K562 (cell line): ENCODE data around the gene ADAR. TPM values are rescaled to one million over a fixed set of nuclear protein-coding genes. Genes with fewer than 3 reads are reported as not detected.
A peak's percentile ranks its signal among the peaks of the same experiment; 100 is the strongest.

Experiments used
- CHD2 ChIP-seq: IDR thresholded peaks from 2 replicates; pipeline ENCODE4 v1.6.1; 2011; ENCODE audit warnings: low read depth, low read length
- COPS2 ChIP-seq: fragments of 450-650 bp; conservative IDR thresholded peaks from 2 replicates; pipeline ENCODE4 v1.6.1; 2016; ENCODE audit warnings: mild to moderate bottlenecking, moderate library complexity
- ELF2 ChIP-seq: fragments of 250-450 bp; sonication (Bioruptor Pico); IDR thresholded peaks from 2 replicates; pipeline ENCODE4 v1.5.0; 2021; ENCODE audit warnings: mild to moderate bottlenecking
- MTF1 ChIP-seq: fragments of 250-450 bp; sonication (Bioruptor Pico); IDR thresholded peaks from 2 replicates; pipeline ENCODE4 v1.9.0; 2021; ENCODE audit warnings: moderate library complexity, mild to moderate bottlenecking, inconsistent platforms, borderline replicate concordance
- NR3C1 ChIP-seq: sonication (generic); formaldehyde crosslinking; IDR thresholded peaks from 2 replicates; pipeline ENCODE4 v1.8.1; 2022; ENCODE audit warnings: missing genetic modification reagents
- RBM34 ChIP-seq: fragments of 200-400 bp; formaldehyde crosslinking; IDR thresholded peaks from 2 replicates; pipeline ENCODE4 v1.6.1; 2018; ENCODE audit warnings: low read length, borderline replicate concordance; ENCODE audit not compliant: insufficient read depth
- RFX5 ChIP-seq: IDR thresholded peaks from 2 replicates; pipeline ENCODE4 v1.6.1; 2011; ENCODE audit warnings: low read depth, mild to moderate bottlenecking, improper control_type of control experiment, low read length
- ZFX ChIP-seq: sonication (generic); formaldehyde crosslinking; IDR thresholded peaks from 2 replicates; pipeline ENCODE4 v1.8.0; 2022; ENCODE audit warnings: mild to moderate bottlenecking, missing genetic modification reagents, moderate library complexity
- ZNF212 ChIP-seq: fragments of 450-650 bp; formaldehyde crosslinking; IDR thresholded peaks from 2 replicates; pipeline ENCODE4 v1.4.0; 2020; ENCODE audit warnings: mild to moderate bottlenecking
- ZNF282 ChIP-seq: sonication (generic); formaldehyde crosslinking; IDR thresholded peaks from 2 replicates; pipeline ENCODE4 v1.8.1; 2023; ENCODE audit warnings: missing genetic modification reagents
- ZNF354B ChIP-seq: fragments of 250-450 bp; sonication (Bioruptor Pico); IDR thresholded peaks from 2 replicates; pipeline ENCODE4 v1.4.0; 2020
- ZNF408 ChIP-seq: fragments of 250-450 bp; sonication (Bioruptor Pico); IDR thresholded peaks from 2 replicates; pipeline ENCODE4 v1.4.0; 2020; ENCODE audit warnings: low read depth, mild to moderate bottlenecking, moderate library complexity
- ZNF717 ChIP-seq: fragments of 250-450 bp; sonication (Bioruptor Pico); IDR thresholded peaks from 2 replicates; pipeline ENCODE4 v1.5.0; 2021
- ZSCAN32 ChIP-seq: fragments of 450-650 bp; formaldehyde crosslinking; IDR thresholded peaks from 2 replicates; pipeline ENCODE4 v1.4.0; 2020; ENCODE audit warnings: mild to moderate bottlenecking, moderate library complexity
- polyA plus RNA-seq, 8 experiments: library from polyadenylated mRNA; depleted of rRNA in 4 of 8; stranded (reverse) in 5 of 8; unstranded in 3 of 8; fragments of >200 nt; fragmentation: Nextera tagmentation in 2 of 8; fragmentation: Illumina TruSeq in 1 of 8; extraction: Ambion mirVana in 2 of 8; extraction: Trizol in 1 of 8; gene quantifications; 2 replicates each; pipeline versions ENCODE4 v1.2.1 to v1.2.3, GENCODE V29; 2011 to 2014; ENCODE audit warnings: inconsistent platforms in 1 of 8, missing spikeins in 1 of 8
- total RNA-seq, 7 experiments: library from RNA; depleted of rRNA in 6 of 7; stranded (reverse); fragments of >200 nt in 6 of 7; fragmentation: Illumina TruSeq in 2 of 7; extraction: Trizol in 2 of 7; gene quantifications; 2 replicates each; pipeline versions ENCODE4 v1.2.1 to v1.2.3, GENCODE V29; 2011 to 2021; ENCODE audit warnings: low replicate concordance in 1 of 7
- TF ChIP-seq, protein P1 (sequence below), 2 experiments: IDR thresholded peaks; 2 replicates each; pipeline ENCODE4 v1.6.1; 2011; ENCODE audit warnings: borderline replicate concordance in 1 of 2, control low read depth in 1 of 2, low read depth in 1 of 2, low read length in 1 of 2, mild to moderate bottlenecking in 1 of 2, mixed read lengths in 1 of 2, moderate library complexity in 1 of 2; ENCODE audit not compliant: insufficient read depth in 1 of 2, insufficient read length in 1 of 2, poor library complexity in 1 of 2, severe bottlenecking in 1 of 2; ENCODE audit errors: extremely low read depth in 1 of 2
- TF ChIP-seq, protein P2 (sequence below): fragments of 250-450 bp; sonication (Bioruptor Pico); IDR thresholded peaks from 2 replicates; pipeline ENCODE4 v1.5.0; 2021; ENCODE audit warnings: mild to moderate bottlenecking, moderate library complexity
- TF ChIP-seq, protein P3 (sequence below): IDR thresholded peaks from 2 replicates; pipeline ENCODE4 v1.6.1; 2011; ENCODE audit not compliant: insufficient read length; ENCODE audit errors: extremely low read depth
- TF ChIP-seq, protein P4 (sequence below): fragments of 250-450 bp; sonication (Bioruptor Pico); IDR thresholded peaks from 2 replicates; pipeline ENCODE4 v1.8.0; 2021; ENCODE audit warnings: mild to moderate bottlenecking, moderate library complexity
- TF ChIP-seq, protein P5 (sequence below): sonication (generic); formaldehyde crosslinking; IDR thresholded peaks from 2 replicates; pipeline ENCODE4 v1.8.1; 2023; ENCODE audit warnings: mild to moderate bottlenecking, missing genetic modification reagents

The ADAR gene
- total and polyA plus RNA-seq, 9 of the 15 experiments (the other 6 are each of a cell fraction or from before 2014, with no cell fraction given), result 30.1 to 123 (median 60.2) TPM

DNA sequence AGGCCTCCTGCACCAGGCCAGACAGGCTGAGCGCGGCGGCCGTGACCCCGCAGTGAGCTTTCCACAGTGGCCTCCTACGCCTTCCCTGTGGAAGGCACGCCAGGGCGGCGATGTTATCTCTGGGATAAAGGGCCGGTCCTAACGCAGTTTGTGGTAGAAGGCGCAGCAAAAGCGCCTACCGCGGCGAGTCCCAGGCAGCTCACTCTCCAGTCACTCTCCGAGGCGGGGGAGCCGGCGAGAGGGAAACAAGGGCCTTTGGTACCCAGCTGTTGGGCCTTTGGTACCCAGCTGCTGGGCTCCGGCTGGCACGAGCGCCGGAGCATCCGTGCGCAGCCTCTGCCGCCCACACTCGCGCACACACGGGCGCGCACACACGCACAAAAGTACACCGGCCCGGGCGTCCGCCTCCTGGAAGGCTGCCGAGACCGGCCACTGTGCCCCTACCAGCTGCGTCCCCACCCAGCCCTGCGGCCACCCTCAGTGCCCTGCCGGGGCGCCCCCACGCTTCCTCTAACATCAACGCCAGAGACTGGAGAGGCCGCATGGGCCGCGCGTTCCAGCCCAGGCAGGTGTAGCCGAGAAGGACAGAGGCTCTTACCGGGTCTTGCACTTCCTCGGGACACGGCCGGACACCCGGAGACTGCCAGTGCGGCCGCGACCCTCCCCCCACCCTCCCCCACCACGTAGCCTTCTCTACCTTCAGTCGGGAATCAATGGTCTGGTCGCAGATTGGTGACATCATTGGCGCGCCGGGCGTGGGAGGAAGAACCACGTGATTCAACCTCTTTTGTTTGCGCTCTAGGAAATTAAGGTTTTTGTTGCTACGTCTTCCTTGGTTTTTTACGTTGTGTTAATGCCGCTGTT, 19.5 kb upstream of the ADAR start (continued):
- TF ChIP-seq, protein P1, sequence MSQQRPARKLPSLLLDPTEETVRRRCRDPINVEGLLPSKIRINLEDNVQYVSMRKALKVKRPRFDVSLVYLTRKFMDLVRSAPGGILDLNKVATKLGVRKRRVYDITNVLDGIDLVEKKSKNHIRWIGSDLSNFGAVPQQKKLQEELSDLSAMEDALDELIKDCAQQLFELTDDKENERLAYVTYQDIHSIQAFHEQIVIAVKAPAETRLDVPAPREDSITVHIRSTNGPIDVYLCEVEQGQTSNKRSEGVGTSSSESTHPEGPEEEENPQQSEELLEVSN (IDR thresholded peaks at IDR 0.05; ENCODE audit: borderline replicate concordance in 1 of 2, extremely low read depth in 1 of 2, insufficient read depth in 1 of 2, insufficient read length in 1 of 2, low read depth in 1 of 2, low read length in 1 of 2, poor library complexity in 1 of 2, severe bottlenecking in 1 of 2), result peak; percentile 64 to 83
- TF ChIP-seq NR3C1 (no peak), ELF2 (no peak), COPS2 (no peak), CHD2 (no peak), ZNF408 (CRISPR knock-in tag) (no peak), MTF1 (CRISPR knock-in tag) (no peak), ZNF717 (CRISPR knock-in tag) (no peak), ZSCAN32 (CRISPR knock-in tag) (peak; percentile 31; the same call in 1 of the 2 replicates), ZNF282 (CRISPR knock-in tag) (no peak), RBM34 (no peak), ZFX (peak; percentile 86), ZNF212 (CRISPR knock-in tag) (no peak), ZNF354B (CRISPR knock-in tag) (no peak), RFX5 (no peak)
- TF ChIP-seq, protein P2, sequence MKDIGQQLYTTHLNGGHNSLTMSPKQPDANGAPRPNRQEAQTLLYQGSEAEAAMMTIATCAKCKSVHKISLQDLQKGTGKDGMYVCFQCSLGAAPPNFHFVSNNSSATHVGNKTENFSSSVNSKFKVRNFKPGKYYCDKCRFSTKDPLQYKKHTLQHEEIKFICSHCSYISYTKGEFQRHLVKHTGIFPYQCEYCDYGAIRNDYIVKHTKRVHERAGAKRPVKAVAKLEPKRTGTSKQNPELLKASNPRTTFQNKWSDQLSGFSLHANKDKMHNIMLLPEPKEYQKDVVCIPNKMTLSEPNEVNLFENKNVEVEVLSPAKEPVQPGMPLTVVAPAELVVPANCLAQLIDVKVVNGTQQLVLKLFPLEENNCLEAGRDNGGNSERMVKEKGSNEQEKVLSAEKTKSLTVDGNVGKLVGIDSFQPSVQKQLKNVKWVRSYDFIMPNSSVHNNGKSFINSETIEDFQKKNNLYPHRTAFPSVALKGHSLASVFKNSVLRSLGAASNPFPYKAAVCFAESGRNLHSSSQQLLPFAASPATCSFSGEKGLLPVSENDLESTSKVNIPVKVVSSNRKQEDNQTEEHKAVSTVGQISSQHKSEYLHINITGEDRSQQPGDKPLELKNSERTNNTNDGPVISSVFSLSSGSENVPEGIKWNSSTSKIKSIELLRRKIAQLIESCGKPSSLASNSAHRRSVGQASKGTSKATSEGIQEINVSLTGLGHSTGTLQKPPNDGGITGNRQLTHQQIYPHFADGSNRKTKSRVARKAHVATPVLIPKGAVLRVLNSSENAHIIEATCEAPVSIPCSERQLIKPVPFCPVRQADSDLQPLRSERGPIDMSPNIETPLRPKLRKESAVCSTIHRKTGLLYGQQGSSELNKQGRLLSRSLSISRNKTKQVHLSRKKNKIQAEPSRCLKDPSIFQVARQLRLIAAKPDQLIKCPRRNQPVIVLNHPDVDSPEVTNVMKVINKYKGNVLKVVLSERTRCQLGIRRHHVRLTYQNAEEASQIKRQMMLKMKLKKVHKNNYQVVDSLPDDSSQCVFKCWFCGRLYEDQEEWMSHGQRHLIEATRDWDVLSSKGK (CRISPR knock-in tag), result no peak
- TF ChIP-seq, protein P3, sequence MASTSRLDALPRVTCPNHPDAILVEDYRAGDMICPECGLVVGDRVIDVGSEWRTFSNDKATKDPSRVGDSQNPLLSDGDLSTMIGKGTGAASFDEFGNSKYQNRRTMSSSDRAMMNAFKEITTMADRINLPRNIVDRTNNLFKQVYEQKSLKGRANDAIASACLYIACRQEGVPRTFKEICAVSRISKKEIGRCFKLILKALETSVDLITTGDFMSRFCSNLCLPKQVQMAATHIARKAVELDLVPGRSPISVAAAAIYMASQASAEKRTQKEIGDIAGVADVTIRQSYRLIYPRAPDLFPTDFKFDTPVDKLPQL, result no peak
- TF ChIP-seq, protein P4, sequence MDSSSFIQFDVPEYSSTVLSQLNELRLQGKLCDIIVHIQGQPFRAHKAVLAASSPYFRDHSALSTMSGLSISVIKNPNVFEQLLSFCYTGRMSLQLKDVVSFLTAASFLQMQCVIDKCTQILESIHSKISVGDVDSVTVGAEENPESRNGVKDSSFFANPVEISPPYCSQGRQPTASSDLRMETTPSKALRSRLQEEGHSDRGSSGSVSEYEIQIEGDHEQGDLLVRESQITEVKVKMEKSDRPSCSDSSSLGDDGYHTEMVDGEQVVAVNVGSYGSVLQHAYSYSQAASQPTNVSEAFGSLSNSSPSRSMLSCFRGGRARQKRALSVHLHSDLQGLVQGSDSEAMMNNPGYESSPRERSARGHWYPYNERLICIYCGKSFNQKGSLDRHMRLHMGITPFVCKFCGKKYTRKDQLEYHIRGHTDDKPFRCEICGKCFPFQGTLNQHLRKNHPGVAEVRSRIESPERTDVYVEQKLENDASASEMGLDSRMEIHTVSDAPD (CRISPR knock-in tag), result no peak
- TF ChIP-seq, protein P5, sequence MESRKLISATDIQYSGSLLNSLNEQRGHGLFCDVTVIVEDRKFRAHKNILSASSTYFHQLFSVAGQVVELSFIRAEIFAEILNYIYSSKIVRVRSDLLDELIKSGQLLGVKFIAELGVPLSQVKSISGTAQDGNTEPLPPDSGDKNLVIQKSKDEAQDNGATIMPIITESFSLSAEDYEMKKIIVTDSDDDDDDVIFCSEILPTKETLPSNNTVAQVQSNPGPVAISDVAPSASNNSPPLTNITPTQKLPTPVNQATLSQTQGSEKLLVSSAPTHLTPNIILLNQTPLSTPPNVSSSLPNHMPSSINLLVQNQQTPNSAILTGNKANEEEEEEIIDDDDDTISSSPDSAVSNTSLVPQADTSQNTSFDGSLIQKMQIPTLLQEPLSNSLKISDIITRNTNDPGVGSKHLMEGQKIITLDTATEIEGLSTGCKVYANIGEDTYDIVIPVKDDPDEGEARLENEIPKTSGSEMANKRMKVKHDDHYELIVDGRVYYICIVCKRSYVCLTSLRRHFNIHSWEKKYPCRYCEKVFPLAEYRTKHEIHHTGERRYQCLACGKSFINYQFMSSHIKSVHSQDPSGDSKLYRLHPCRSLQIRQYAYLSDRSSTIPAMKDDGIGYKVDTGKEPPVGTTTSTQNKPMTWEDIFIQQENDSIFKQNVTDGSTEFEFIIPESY (CRISPR knock-in tag), result no peak
